ENCODE measurements around the gene CHEK1.

Gene CHEK1

DNA sequence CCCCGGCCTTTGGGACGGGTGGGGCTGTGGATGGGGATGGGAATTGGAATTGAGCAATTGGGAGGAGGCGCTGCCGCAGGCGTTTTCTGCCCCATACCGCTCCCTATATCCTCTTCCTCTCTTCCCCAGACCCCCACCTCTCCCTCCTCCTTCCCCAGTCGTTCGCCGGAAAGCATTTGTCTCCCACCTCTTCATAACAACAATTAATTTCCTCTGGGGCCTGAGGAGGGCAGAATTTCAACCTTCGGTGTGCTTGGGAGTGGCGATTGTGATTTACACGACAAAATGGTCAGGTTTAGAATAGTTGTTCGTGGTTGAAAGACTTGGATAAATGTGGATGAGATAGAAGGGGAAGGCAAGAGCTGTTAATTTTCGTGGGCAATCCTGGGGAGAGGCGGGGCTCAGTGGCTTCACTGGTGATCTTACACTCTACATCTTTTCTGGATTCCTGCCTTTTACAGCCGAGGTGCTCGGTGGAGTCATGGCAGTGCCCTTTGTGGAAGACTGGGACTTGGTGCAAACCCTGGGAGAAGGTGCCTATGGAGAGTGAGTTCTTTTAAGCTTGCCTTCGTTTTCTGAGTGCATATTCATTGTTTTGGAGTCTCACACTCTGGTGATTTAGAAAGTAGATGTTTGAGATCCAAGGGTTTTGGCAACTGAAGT, 1.5 kb downstream of the CHEK1 start:
- DNase-seq (ENCODE audit: extremely low read depth, insufficient read length), result no peak
- Histone ChIP-seq H3K36me3 (ENCODE audit: control insufficient read depth, insufficient read depth, low read length) (peaks cover 2% of the 10 kb centered on the region), H3K4me3 (replicated peaks; ENCODE audit: low read depth, low read length) (peak overlapping the region; percentile 98), H3K27me3 (replicated peaks; ENCODE audit: control insufficient read depth, insufficient read depth, low read length) (no peaks in the 10 kb centered on the region)
- TF ChIP-seq, protein P1, sequence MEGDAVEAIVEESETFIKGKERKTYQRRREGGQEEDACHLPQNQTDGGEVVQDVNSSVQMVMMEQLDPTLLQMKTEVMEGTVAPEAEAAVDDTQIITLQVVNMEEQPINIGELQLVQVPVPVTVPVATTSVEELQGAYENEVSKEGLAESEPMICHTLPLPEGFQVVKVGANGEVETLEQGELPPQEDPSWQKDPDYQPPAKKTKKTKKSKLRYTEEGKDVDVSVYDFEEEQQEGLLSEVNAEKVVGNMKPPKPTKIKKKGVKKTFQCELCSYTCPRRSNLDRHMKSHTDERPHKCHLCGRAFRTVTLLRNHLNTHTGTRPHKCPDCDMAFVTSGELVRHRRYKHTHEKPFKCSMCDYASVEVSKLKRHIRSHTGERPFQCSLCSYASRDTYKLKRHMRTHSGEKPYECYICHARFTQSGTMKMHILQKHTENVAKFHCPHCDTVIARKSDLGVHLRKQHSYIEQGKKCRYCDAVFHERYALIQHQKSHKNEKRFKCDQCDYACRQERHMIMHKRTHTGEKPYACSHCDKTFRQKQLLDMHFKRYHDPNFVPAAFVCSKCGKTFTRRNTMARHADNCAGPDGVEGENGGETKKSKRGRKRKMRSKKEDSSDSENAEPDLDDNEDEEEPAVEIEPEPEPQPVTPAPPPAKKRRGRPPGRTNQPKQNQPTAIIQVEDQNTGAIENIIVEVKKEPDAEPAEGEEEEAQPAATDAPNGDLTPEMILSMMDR (IDR thresholded peaks at IDR 0.05; ENCODE audit: insufficient read depth, low read length, poor library complexity, severe bottlenecking), result peak; percentile 50

DNA sequence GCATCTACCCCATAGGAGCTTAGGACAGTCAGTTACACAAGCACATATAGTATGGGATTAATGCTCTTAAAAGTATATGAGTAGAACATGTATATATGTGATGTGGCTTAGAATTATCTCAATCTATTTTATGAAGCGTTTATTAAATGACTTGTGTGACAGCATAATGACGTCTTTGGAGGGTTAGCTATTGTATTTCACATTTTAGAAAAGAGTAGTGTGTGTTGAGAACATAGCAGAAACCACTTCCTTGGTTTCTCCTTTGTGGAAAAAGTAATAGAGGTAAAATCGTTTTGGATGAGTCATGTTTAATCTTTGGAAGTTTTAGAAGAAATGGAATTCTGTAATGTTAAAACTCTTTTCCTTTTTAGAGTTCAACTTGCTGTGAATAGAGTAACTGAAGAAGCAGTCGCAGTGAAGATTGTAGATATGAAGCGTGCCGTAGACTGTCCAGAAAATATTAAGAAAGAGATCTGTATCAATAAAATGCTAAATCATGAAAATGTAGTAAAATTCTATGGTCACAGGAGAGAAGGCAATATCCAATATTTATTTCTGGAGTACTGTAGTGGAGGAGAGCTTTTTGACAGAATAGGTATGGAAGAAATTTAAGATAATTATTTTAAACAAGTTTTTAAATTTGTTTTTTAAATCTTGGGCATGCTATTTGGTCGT, 2.4 kb downstream of the CHEK1 start:
- Histone ChIP-seq H3K27me3 (replicated peaks; ENCODE audit: control insufficient read depth, insufficient read depth, low read length) (no peaks in the 10 kb centered on the region), H3K36me3 (ENCODE audit: control insufficient read depth, insufficient read depth, low read length) (peaks cover 2% of the 10 kb centered on the region), H3K4me3 (replicated peaks; ENCODE audit: low read depth, low read length) (peak overlapping the region; percentile 98)
- TF ChIP-seq, protein P1 (IDR thresholded peaks at IDR 0.05; ENCODE audit: insufficient read depth, low read length, poor library complexity, severe bottlenecking), result no peak
- DNase-seq (ENCODE audit: extremely low read depth, insufficient read length), result no peak

DNA sequence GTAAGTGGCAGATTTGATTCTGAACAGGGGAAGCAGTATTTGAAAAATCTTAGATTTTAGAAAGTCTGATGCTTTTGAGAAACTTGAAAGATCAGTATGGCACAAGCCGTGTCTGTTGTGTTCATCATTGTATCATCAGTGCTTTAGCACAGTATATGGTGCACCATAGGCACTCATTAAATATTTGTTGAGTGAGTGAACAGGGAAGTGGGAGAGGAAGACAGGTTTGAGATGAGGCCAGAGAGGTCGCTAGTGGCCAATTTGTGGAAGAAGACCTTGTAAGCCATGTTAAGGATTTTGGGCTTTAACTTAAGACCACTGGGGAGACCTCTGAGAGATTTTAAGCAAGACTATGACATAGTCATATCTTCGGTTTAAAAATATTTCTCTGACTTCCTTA, 12.9 kb downstream of the CHEK1 start:
- H3K27me3 ChIP-seq (replicated peaks; ENCODE audit: control insufficient read depth, insufficient read depth, low read length), result no peaks in the 10 kb centered on the region
- peaks cover 5% of the 10 kb centered on the region for H3K36me3 ChIP-seq (ENCODE audit: control insufficient read depth, insufficient read depth, low read length)
- DNase-seq (ENCODE audit: extremely low read depth, insufficient read length), result no peak
- TF ChIP-seq, protein P1 (IDR thresholded peaks at IDR 0.05; ENCODE audit: insufficient read depth, low read length, poor library complexity, severe bottlenecking), result peak; percentile 11
- no peak overlapping the region for H3K4me3 ChIP-seq (replicated peaks; ENCODE audit: low read depth, low read length)

DNA sequence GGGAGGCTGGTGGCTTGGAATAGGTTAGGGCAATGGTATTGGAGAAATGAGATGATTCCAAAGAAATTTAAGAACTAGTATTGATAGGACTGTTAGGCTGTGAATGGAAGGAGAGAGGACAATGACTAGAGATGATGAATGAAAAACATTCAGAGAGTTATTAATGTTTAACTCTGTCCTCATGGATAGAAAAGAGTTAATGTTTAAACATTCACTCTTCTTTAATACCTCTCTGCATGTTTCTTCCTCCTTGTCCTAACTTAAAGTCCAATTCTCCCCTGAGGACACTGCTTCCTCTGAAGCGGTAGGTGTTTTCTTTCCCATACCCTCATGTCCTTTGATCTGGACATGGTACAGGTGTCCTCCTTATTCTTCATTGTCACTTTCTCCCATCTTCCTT, 13.4 kb downstream of the CHEK1 start:
- Histone ChIP-seq H3K4me3 (replicated peaks; ENCODE audit: low read depth, low read length) (no peak overlapping the region), H3K36me3 (ENCODE audit: control insufficient read depth, insufficient read depth, low read length) (peaks cover 5% of the 10 kb centered on the region), H3K27me3 (replicated peaks; ENCODE audit: control insufficient read depth, insufficient read depth, low read length) (no peaks in the 10 kb centered on the region)
- no peak for DNase-seq (ENCODE audit: extremely low read depth, insufficient read length)
- TF ChIP-seq, protein P1 (IDR thresholded peaks at IDR 0.05; ENCODE audit: insufficient read depth, low read length, poor library complexity, severe bottlenecking), result no peak

DNA sequence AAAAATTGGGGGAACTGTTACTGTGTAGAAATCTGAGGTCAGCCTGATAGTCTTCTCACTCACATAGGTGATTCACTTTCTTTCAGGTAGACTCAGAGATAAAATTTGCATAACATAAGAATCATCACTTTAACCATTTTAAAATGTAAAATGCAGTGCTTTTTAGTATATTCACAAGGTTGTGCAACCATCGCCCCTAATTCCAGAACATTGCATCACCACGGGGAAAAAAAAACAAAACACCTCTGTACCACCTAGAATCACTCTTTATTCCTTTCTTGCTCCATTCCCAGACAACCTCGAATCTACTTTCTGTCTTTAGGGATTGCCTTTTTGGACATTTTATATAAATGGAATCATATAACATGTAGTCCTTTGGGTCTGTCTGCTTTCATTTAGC, 20.9 kb downstream of the CHEK1 start:
- Histone ChIP-seq H3K27me3 (replicated peaks; ENCODE audit: control insufficient read depth, insufficient read depth, low read length) (no peaks in the 10 kb centered on the region), H3K36me3 (ENCODE audit: control insufficient read depth, insufficient read depth, low read length) (no peaks in the 10 kb centered on the region; the same call in none of the 2 replicates), H3K4me3 (replicated peaks; ENCODE audit: low read depth, low read length) (no peak overlapping the region)
- DNase-seq (ENCODE audit: extremely low read depth, insufficient read length), result no peak
- TF ChIP-seq, protein P1 (IDR thresholded peaks at IDR 0.05; ENCODE audit: insufficient read depth, low read length, poor library complexity, severe bottlenecking), result no peak

Data from GM06990 (cell line).